H1 (cell line): Measurements from ENCODE around the gene GLUL. TPM values are rescaled to one million over a fixed set of nuclear protein-coding genes. Genes with fewer than 3 reads are reported as not detected.

Experiments used
- POU5F1 ChIP-seq: IDR thresholded peaks from 2 replicates; pipeline ENCODE4 v1.6.1; 2011; ENCODE audit warnings: low read depth, mild to moderate bottlenecking, low read length, moderate library complexity
- SIN3A ChIP-seq, 2 experiments: IDR thresholded peaks in 1 of 2; conservative IDR thresholded peaks in 1 of 2; 2 replicates each; pipeline ENCODE4 v1.6.1; 2011 to 2012; ENCODE audit warnings: low read length in 2 of 2, improper control_type of control experiment in 1 of 2, low read depth in 1 of 2, mild to moderate bottlenecking in 1 of 2
- SIRT6 ChIP-seq: IDR thresholded peaks from one replicate; pipeline ENCODE4 v1.7.1; 2012; ENCODE audit warnings: low read length, inconsistent platforms
- polyA plus RNA-seq, 7 experiments: library from polyadenylated mRNA; depleted of rRNA in 3 of 7; stranded (reverse) in 5 of 7; unstranded in 2 of 7; fragments of >200 nt in 5 of 7; fragments of 200-250 nt in 2 of 7; gene quantifications; 1 replicate in 5 of 7; 2 replicates in 1 of 7; 4 replicates in 1 of 7; pipeline versions ENCODE4 v1.2.1 to v1.2.3, GENCODE V29; 2011 to 2013; ENCODE audit warnings: missing spikeins in 2 of 7, mixed read lengths in 2 of 7
- total RNA-seq: library from RNA; stranded (reverse); fragmentation: NEBNext Ultra II Directional; extraction: Animal tissue kit (Norgen Biotek cat#: 25700); gene quantifications from 2 replicates; pipeline ENCODE4 v1.2.1, GENCODE V29; 2021

GLUL gene
- total and polyA plus RNA-seq, 2 of the 8 experiments (the other 6 are each of a cell fraction or from before 2014, with no cell fraction given): 261 to 453 TPM

- TF ChIP-seq SIN3A (conservative IDR thresholded peaks at IDR 0.05 in 1 of 2, IDR thresholded peaks at IDR 0.05 in 1 of 2; ENCODE audit: low read depth in 1 of 2, low read length in 2 of 2) (no peak), POU5F1 (no peak), SIRT6 (no peak)
Observed at GRCh38 chr1:182415789-182416188, 24.2 kb upstream of the GLUL start (continued).
